HG03469 (cell line): ENCODE data around the gene COQ2.

Experiments
- ATAC-seq: cut with Tn5 transposase; IDR thresholded peaks from one replicate; pipeline ENCODE4 v1.9.1; 2021; ENCODE audit warnings: mild to moderate bottlenecking, moderate library complexity, moderate number of reproducible peaks; ENCODE audit not compliant: unreplicated experiment

Gene COQ2

DNA sequence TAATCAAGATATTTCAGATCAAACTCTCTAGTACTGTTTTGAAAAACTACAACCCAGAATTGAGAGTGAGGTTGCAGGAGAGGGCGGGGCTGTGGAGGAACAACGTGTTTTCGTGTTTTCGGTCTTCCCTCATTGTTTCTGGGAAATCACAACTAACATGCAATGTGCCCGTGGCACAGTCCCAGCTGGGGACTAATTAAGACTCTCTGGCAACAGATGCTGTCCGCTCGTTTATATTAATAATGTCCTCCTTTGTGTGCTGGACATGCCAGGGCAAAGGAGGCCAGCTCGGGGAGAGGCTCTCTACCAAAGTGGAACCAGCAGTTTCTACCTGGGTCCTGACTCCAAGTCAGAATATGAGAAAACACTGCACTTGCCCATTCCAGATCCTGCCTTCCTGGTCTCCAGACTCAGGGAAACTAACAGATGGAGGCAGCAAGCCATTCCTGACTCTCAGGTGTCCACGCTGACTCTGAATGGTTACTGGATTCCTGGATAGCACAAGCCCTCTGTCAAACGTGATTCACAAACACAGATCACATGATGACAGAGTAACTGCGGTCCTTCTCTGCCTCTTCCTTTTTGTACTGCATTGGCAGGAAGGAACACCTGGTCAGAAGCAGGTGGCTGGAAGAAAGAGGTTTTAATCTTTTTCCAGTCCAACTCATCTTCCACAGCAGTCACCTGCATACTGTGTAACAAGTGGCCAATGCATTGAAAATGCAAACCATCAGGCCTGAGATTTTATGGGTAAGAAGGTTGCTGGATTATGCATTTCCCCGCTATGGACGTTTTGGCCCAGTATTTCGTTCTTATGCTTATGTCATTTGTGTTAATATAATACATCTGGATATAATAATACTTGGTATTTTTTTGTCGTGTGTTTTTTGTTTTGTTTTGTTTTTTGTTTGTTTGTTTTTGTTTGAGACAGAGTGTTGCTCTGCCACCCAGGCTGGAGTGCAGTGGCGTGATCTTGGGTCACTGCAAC, 65.0 kb downstream of the COQ2 start:
- no peak for ATAC-seq

DNA sequence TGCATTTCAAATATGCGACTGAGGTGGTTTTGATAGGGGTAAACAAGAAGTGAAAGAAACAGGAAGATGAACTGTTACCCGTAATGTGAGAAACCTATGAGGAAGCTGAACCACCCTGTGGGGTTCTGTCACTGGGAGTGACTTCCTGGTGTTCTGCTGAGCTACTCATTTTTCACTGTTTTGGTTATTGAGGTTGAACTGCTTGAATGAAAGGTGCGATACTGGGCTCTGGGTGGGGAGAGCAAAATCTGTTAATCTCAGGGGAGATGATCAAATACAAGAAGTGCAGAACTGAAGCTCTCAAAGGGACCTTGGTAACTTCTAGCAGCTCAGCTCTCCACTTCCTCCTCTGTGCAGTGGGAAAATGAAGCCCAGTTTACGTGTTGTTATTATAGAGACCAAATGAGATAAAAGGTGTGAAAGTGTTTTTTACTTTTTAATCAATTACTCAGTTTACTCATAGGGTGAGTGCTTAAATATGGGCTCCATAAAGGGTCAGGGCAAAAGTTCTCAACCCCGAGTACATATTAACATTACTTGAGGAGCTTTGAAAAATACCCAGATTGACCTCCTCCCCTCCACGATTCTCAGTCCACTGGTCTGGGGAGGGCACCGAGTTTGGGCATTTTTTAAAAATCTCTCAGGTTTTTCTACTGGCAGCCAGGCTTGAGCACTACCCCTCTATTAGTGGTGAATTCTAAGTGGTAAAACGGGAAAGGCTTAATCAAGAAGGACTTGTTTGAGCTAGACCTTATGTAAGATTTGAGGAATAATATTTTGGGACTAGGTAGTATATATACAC, 66.7 kb downstream of the COQ2 start:
- ATAC-seq = peak; percentile 79

DNA sequence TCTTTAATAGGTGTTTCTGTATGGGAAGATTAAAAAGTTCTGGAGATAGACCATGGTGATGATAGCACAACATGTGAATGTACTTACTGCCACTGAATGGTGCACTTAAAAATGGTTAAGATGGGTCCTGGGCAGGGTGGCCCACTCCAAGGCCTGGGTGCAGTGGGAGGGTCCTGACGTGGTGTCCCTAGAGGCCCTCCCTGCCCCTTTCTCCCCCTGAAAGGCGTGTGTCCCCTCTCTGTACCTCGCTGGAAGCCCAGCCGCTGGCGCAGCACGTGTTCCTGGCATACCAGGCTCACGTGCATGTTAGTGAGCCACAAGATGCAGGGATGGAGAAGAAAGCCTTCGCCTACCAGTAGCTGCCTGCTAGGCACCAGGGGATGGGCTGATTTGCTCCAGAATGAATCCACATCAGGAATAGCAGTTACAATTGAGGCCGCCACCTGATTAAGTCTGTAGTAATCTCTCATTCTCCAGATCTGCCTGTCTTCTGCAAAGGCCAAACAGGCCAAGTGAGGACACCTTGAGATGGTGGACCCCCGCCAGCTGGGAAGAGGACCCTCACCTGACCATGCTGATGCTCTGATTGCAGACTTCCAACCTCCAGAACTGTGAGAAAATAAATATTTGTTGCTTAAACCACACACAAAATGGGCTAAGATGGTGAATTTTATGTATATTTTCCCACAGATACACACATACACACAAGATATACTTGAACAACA, 67.5 kb downstream of the COQ2 start:
- no peak for ATAC-seq

DNA sequence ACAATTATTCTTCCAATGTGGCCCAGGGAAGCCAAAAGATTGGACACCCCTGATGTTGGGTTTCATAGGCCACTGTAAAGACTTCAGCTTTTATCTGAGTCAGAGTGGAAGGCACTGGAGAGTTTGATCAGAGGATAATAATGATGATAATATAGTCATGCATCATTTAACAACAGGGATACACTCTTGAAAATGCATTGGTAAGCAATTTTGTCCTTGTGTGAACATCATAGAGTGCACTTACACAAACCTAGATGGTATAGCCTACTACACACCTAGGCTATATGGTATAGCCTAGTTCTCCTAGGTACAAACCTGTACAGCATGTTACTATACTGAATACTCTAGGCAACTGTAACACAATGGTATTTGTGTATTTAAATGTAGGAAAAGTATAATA, 70.5 kb downstream of the COQ2 start:
- no peak for ATAC-seq
